ENCODE measurements around the gene IL17RC. TPM values are rescaled to one million over a fixed set of nuclear protein-coding genes. Genes with fewer than 3 reads are reported as not detected.

IL17RC gene
- total RNA-seq, 1 donor from 2014 or later = 21.1 TPM

DNA sequence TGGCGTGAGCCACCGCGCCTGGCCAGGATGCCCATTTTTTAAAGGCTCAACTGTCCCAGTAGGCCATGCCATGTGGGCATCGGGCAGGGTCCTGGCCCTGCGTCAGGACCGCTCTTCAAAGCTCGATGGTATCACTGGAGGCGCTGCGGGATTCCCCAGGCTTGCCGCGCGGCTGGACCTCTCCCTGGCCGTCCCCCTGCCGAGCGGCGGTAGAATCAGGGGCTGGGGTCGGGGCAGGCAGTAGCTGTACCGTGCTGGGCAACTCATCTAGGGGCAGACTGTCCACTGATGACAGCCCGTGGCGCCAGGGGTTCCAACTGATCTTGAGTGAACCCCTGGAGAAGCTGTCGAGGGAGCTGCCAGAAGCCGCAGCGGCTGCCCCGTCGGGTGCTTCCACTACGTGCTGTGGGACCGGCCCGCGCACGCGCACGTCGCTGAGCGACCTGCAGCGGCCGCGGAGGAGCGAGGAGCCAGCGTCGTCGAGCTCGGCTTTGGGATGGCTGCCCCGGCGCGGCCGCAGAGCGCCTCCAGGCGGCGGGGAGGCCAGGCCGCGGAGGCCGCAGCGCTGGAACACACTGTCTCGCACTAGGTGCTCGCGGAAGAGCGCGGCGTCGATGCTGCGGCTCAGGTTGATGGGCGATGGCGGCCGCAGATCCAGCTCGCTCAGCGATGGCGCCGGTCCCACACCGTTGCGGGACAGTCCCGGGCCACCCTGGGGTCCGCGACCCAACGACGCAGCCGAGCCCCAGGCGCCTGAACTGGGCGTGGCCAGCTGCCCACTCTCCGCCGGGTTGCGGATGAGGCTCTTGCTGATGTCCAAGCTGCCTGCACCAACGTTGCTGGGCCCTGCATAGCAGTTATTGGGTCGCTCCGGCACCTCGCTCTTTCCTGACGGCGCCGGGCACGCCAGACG is 29.5 kb downstream of the IL17RC start:
- no peak for FAIRE-seq
- Histone ChIP-seq H3K36me3 (ENCODE audit: control insufficient read depth, insufficient read depth, low read length) (no peaks in the 10 kb centered on the region), H3K27me3 (ENCODE audit: control insufficient read depth, insufficient read depth, low read length) (no peaks in the 10 kb centered on the region), H3K4me3 (ENCODE audit: low read depth, low read length) (peak overlapping the region; percentile 59)
- TF ChIP-seq CTCF (IDR thresholded peaks at IDR 0.05; ENCODE audit: insufficient read depth, low read length, severe bottlenecking) = peak; percentile 93
- DNase-seq (ENCODE audit: low read depth) = peak; percentile 73

DNA sequence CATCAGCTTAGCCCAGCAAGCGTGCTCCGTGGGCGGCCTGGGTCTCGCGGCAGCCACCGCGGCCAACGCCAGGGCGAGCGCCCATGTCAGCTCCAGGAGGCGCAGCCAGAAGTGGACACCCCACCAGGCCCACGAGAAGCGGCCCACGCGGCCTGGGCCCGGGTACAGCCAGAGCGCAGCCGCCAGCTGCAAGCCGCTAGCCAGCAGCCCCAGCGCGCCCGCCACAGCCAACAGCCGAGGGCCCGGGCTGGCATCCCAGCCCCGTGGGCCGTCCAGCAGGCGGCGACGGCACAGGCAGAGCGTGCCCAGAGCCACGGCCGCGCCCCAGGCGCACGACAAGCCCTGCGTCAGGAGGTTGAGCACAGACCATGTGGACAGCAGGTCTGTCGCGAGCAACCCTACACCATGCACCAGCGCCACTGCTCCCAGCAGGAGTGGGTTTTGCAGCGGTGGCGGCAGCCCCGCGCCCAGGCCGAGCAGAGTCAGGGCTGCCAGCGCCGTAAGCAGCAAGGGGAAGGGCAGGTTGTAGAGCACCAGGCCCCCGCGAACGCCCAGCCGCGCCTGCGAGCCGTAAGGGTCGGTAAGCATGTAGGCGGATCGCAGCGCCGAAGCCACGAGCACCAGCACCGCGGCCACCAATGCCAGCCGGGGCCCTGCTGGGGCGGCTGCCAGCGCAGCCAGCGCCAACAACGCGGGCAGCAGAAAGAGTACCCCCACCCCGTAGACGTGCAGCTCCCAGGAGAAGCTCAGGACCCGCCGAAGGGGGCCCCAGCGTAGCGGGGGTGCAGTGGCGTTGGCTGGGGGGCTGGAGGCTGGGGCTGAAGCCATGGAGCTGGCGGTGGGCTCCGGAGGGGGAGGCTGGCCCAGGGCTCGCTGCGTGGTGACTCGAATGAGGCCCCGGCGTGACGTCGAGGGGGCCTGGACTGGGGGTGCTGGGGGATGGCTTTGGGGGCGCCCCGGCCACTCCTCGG is 30.4 kb downstream of the IL17RC start:
- no peak for FAIRE-seq
- H3K36me3 ChIP-seq (ENCODE audit: control insufficient read depth, insufficient read depth, low read length) = no peaks in the 10 kb centered on the region
- peak; percentile 51 for DNase-seq (ENCODE audit: low read depth)
- H3K27me3 ChIP-seq (ENCODE audit: control insufficient read depth, insufficient read depth, low read length) = no peaks in the 10 kb centered on the region
- H3K4me3 ChIP-seq (ENCODE audit: low read depth, low read length) = peak overlapping the region; percentile 59
- TF ChIP-seq CTCF (IDR thresholded peaks at IDR 0.05; ENCODE audit: insufficient read depth, low read length, severe bottlenecking) = peak; percentile 84

DNA sequence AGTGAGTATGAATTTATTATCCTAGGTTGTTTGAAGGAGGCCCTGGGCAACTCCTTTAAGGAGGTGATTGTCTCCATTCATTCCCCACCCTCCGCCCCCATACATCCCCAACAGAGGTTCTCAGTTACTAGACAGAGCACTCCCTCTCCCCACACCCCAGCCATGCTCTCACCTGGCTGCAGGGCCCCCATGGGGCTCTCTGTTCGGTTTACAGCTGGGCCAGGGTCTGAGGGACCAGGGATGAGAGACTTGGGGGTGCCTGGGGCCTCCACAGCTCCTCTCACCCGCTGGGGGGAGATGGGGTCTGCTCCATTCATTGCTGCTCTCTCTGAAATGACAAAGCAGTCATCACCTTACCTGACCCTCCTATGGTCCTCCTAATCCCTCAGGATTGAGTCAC is 31.7 kb downstream of the IL17RC start:
- no peak overlapping the region for H3K4me3 ChIP-seq (ENCODE audit: low read depth, low read length)
- TF ChIP-seq CTCF (IDR thresholded peaks at IDR 0.05; ENCODE audit: insufficient read depth, low read length, severe bottlenecking) = no peak
- H3K36me3 ChIP-seq (ENCODE audit: control insufficient read depth, insufficient read depth, low read length) = no peaks in the 10 kb centered on the region
- FAIRE-seq (no peak), DNase-seq (ENCODE audit: low read depth) (no peak)
- no peaks in the 10 kb centered on the region for H3K27me3 ChIP-seq (ENCODE audit: control insufficient read depth, insufficient read depth, low read length)

DNA sequence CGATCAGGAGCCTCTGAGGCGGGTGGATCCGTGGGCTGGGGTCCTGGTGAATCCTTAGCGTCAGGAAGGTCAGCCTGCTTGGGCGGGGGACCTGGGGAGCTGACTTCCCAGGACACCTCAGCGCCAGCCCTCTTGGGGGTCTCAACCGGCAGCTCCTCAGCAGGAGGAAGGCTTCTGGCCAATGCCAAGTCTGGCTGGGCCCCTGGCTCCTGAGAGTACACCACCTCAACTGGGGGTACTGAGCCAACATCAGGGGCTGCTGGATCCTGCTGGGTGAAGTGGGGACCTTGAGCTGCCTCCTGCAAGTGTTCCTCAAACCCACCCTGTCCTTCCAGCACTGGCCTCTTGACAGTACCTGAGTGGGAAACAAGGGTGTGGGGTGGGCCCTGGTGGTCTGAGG is 32.2 kb downstream of the IL17RC start:
- FAIRE-seq (no peak), DNase-seq (ENCODE audit: low read depth) (no peak)
- no peak for TF ChIP-seq CTCF (IDR thresholded peaks at IDR 0.05; ENCODE audit: insufficient read depth, low read length, severe bottlenecking)
- Histone ChIP-seq H3K36me3 (ENCODE audit: control insufficient read depth, insufficient read depth, low read length) (no peaks in the 10 kb centered on the region), H3K27me3 (ENCODE audit: control insufficient read depth, insufficient read depth, low read length) (no peaks in the 10 kb centered on the region), H3K4me3 (ENCODE audit: low read depth, low read length) (no peak overlapping the region)

DNA sequence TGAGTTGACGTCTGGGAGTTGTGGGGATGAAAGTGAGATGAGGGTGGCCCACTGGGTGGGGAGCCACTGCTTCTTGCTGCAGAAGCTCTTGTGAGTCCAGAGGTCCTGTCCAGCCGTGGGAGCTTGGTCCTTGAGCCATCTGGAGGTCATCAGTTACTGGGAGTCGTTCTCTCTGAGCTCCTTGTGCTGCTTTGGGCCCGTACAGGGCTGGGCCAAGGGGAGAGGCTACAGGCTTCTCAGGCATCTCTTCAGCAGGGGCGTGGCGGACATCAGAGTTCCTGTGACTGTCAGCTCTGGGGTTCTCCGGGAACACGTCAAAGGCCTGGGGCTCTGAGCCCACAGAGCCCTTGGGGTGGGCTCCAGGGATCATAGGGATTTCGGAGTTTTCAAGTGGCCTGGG is 32.7 kb downstream of the IL17RC start:
- no peaks in the 10 kb centered on the region for H3K36me3 ChIP-seq (ENCODE audit: control insufficient read depth, insufficient read depth, low read length)
- no peak for TF ChIP-seq CTCF (IDR thresholded peaks at IDR 0.05; ENCODE audit: insufficient read depth, low read length, severe bottlenecking)
- FAIRE-seq (no peak), DNase-seq (ENCODE audit: low read depth) (no peak)
- H3K4me3 ChIP-seq (ENCODE audit: low read depth, low read length) = no peak overlapping the region
- no peaks in the 10 kb centered on the region for H3K27me3 ChIP-seq (ENCODE audit: control insufficient read depth, insufficient read depth, low read length)
